Psoas muscle (tissue), 8 donors: ENCODE measurements around the gene AHNAK. TPM values are rescaled to one million over a fixed set of nuclear protein-coding genes. Genes with fewer than 3 reads are reported as not detected.

Experiments used
- ATAC-seq, 4 donors: fragments of 200-7000 bp; cut with Tn5 transposase; one replicate each; pipeline ENCODE4 v1.9.1; 2020; ENCODE audit warnings: moderate library complexity in 3 of 4, mild to moderate bottlenecking in 2 of 4
- DNase-seq, 2 donors: peaks; one replicate each; pipeline ENCODE4 v3.0.0-alpha.2; 2020
- H3K27ac ChIP-seq: fragments of 200-600 bp; one replicate; pipeline ENCODE4 v1.8.0; 2022
- H3K27me3 ChIP-seq, 3 donors: fragments of 200-600 bp in 1 of 3; one replicate each; pipeline versions ENCODE4 v1.6.1 to v1.8.0; 2013 to 2022; ENCODE audit warnings: low read length in 2 of 3, mild to moderate bottlenecking in 2 of 3, moderate library complexity in 1 of 3; ENCODE audit not compliant: insufficient read depth in 3 of 3
- H3K36me3 ChIP-seq, 2 donors: fragments of 200-600 bp in 1 of 2; one replicate each; pipeline versions ENCODE4 v1.6.1 to v1.8.0; 2013 to 2022; ENCODE audit warnings: low read depth in 1 of 2, mild to moderate bottlenecking in 1 of 2, moderate library complexity in 1 of 2; ENCODE audit not compliant: insufficient read depth in 1 of 2
- H3K4me1 ChIP-seq: fragments of 200-600 bp; one replicate; pipeline ENCODE4 v1.8.0; 2022
- H3K4me3 ChIP-seq: fragments of 200-600 bp; one replicate; pipeline ENCODE4 v1.8.0; 2022; ENCODE audit warnings: mild to moderate bottlenecking
- H3K9me3 ChIP-seq: fragments of 200-600 bp; one replicate; pipeline ENCODE4 v1.8.0; 2022
- CTCF ChIP-seq: fragments of 200-600 bp; IDR thresholded peaks from one replicate; pipeline ENCODE4 v1.8.0; 2022; ENCODE audit warnings: antibody characterized with exemption
- WGBS, 3 donors: extraction: QIAGEN DNeasy Blood & Tissue Kit; methylation state at CpG; one replicate each; pipeline versions ENCODE4 v1.1.6 to v1.1.7; 2013; 5-methylcytosine and 5-hydroxymethylcytosine counted together
- intact Hi-C, 2 donors: fragments of 100-400 bp; cut with DNase I; formaldehyde crosslinking; loops; one replicate each; pipeline versions ENCODE4 v1.11.0 to v1.14.2; 2022
- polyA plus RNA-seq, 3 donors: library from polyadenylated mRNA; stranded (reverse); fragments of 200-250 nt; gene quantifications; one replicate each; pipeline ENCODE4 v1.2.3, GENCODE V29; 2013
- total RNA-seq, 4 donors: library from RNA; stranded (reverse); fragmentation: NEBNext Ultra II Directional in 2 of 4; extraction: Animal tissue kit (Norgen Biotek cat#: 25700) in 2 of 4; gene quantifications; one replicate each; pipeline versions ENCODE4 v1.2.1 to v1.2.4, GENCODE V29; 2021 to 2023
- donor health status: healthy with polysubstance abuse.
- donor health status: DM: no; HTN: no; CAD: no; lungs with moderate emphysema.
- donor health status: Bipolar disorder and iron deficiency.
- donor health status: healthy.
- donor health status: DM: yes; HTN: yes; CAD: no.
- donor health status: DM: no; HTN: no; CAD: no.
- donor health status: DM: no; HTN: no; CAD: no.
- donor health status: DM: yes; HTN: yes; CAD: no.

Gene AHNAK
- total and polyA plus RNA-seq, 7 donors, result 93.5 to 679 (median 376) TPM

- no peaks in the 10 kb centered on the region for H3K9me3 ChIP-seq
- H3K4me1 ChIP-seq, result peaks cover 5% of the 10 kb centered on the region
- WGBS, 3 donors, result 7 to 21% (median 10%) methylated on average over 19 of the region's 19 CpGs
- H3K27me3 ChIP-seq, result no peaks in the 10 kb centered on the region
- DNase-seq (peak; percentile 75 to 88), ATAC-seq (peak; percentile 90 to 95 (median 92))
- H3K36me3 ChIP-seq, result no peaks in the 10 kb centered on the region
- peak; percentile 59 for TF ChIP-seq CTCF
- H3K27ac ChIP-seq, result peak overlapping the region; percentile 83
- intact Hi-C loops, result loop anchor here in 1 of 2 donors (2.0 kb wide), 1 partner anchor 34 kb away; no protein-coding TSS in a partner anchor
- H3K4me3 ChIP-seq, result peak overlapping the region; percentile 52
These were observed 38.1 kb downstream of the AHNAK start for GRCh38 chr11:62508336-62509058.

- Histone ChIP-seq H3K27ac (no peak overlapping the region), H3K36me3 (no peaks in the 10 kb centered on the region), H3K4me3 (no peak overlapping the region), H3K4me1 (peaks cover 19% of the 10 kb centered on the region), H3K9me3 (no peaks in the 10 kb centered on the region), H3K27me3 (no peaks in the 10 kb centered on the region)
- intact Hi-C loops, result no loop called here
- 38 to 81% (median 63%) methylated on average over 1 of the region's 1 CpG for WGBS, 3 donors
- DNase-seq (no peak), ATAC-seq (no peak)
- TF ChIP-seq CTCF, result no peak
These were observed 39.5 kb downstream of the AHNAK start for GRCh38 chr11:62507125-62507422.

- no peaks in the 10 kb centered on the region for H3K9me3 ChIP-seq
- no peak overlapping the region for H3K4me3 ChIP-seq
- no peak for TF ChIP-seq CTCF
- no peak overlapping the region for H3K27ac ChIP-seq
- no peaks in the 10 kb centered on the region for H3K36me3 ChIP-seq
- ATAC-seq, result no peak
- peaks cover 24% of the 10 kb centered on the region for H3K4me1 ChIP-seq
- 75 to 82% (median 77%) methylated on average over 10 of the region's 10 CpGs for WGBS, 3 donors
- DNase-seq, result peak in 1 of 2 donors; percentile 42
- H3K27me3 ChIP-seq, result no peaks in the 10 kb centered on the region
- intact Hi-C loops, result no loop called here
These were observed 40.0 kb downstream of the AHNAK start for GRCh38 chr11:62506413-62507124.

- 66 to 74% (median 72%) methylated on average over 29 to 30 of the region's 30 CpGs for WGBS, 3 donors
- intact Hi-C loops, result no loop called here
- H3K36me3 ChIP-seq, result no peaks in the 10 kb centered on the region
- no peak overlapping the region for H3K27ac ChIP-seq
- ATAC-seq, result no peak
- H3K4me3 ChIP-seq, result peak overlapping the region; percentile 38
- H3K9me3 ChIP-seq, result no peaks in the 10 kb centered on the region
- peak in 1 of 2 donors; percentile 51 for DNase-seq
- H3K4me1 ChIP-seq, result peaks cover 34% of the 10 kb centered on the region
- H3K27me3 ChIP-seq, result no peaks in the 10 kb centered on the region
- TF ChIP-seq CTCF, result no peak
These were observed 41.0 kb downstream of the AHNAK start for GRCh38 chr11:62505440-62506091.
